CD4-positive, alpha-beta T cell (primary cell): ENCODE results near the gene TOE1. TPM values are rescaled to one million over a fixed set of nuclear protein-coding genes. Genes with fewer than 3 reads are reported as not detected.

ENCODE experiments used
- ATAC-seq: fragments of 200-7000 bp; cut with Tn5 transposase; one replicate; pipeline ENCODE4 v1.10.0; 2022; ENCODE audit warnings: mild to moderate bottlenecking; ENCODE audit not compliant: poor library complexity
- CTCF ChIA-PET: fragments of 350-600 bp; sonication (Branson Sonifier 250); formaldehyde crosslinking; loops from one replicate; lab custom pipeline; 2021; ENCODE audit warnings: antibody characterized with exemption, inconsistent platforms; lab: Charles Lee
- POLR2A ChIA-PET: fragments of 350-600 bp; sonication (Branson Sonifier 250); formaldehyde crosslinking; loops from one replicate; lab custom pipeline; 2021; ENCODE audit warnings: antibody characterized with exemption, inconsistent platforms; lab: Charles Lee
- DNase-seq, 14 experiments: peaks; one replicate each; pipeline ENCODE4 v3.0.0-alpha.2; 2013 to 2020; ENCODE audit warnings: mixed read lengths in 2 of 14
- H3K27ac ChIP-seq, 2 donors: one replicate each; pipeline versions ENCODE4 v1.5.1 to v1.7.0; 2013; ENCODE audit warnings: low read length in 2 of 2, low read depth in 1 of 2, mild to moderate bottlenecking in 1 of 2
- H3K27me3 ChIP-seq, 2 experiments: 1 replicate in 1 of 2; 2 replicates in 1 of 2; pipeline versions ENCODE4 v1.6.1 to v1.7.0; 2013; ENCODE audit warnings: low read length in 2 of 2, control low read depth in 1 of 2, mild to moderate bottlenecking in 1 of 2, moderate library complexity in 1 of 2; ENCODE audit not compliant: insufficient read depth in 2 of 2, control insufficient read depth in 1 of 2
- H3K36me3 ChIP-seq: one replicate; pipeline ENCODE4 v1.6.1; 2013; ENCODE audit warnings: low read length, control low read depth; ENCODE audit not compliant: insufficient read depth
- H3K4me1 ChIP-seq: one replicate; pipeline ENCODE4 v1.6.1; 2013; ENCODE audit warnings: low read length, control low read depth; ENCODE audit not compliant: insufficient read depth
- H3K4me3 ChIP-seq: one replicate; pipeline ENCODE4 v1.5.1; 2013; ENCODE audit warnings: mild to moderate bottlenecking, low read length, moderate library complexity
- H3K9me3 ChIP-seq, 2 experiments: 1 replicate in 1 of 2; 2 replicates in 1 of 2; pipeline versions ENCODE4 v1.6.1 to v1.7.0; 2013; ENCODE audit warnings: low read length in 2 of 2, mild to moderate bottlenecking in 2 of 2, control low read depth in 1 of 2, moderate library complexity in 1 of 2; ENCODE audit not compliant: control insufficient read depth in 1 of 2, insufficient read depth in 1 of 2
- H3K27ac Mint-ChIP-seq: one replicate; pipeline ENCODE4 v1.8.0; 2020; ENCODE audit warnings: mixed read lengths
- H3K27me3 Mint-ChIP-seq: one replicate; pipeline ENCODE4 v1.8.0; 2021; ENCODE audit warnings: mixed read lengths
- H3K36me3 Mint-ChIP-seq: one replicate; pipeline ENCODE4 v1.8.0; 2021; ENCODE audit warnings: low read depth, mixed read lengths
- H3K4me1 Mint-ChIP-seq: one replicate; pipeline ENCODE4 v1.8.0; 2021; ENCODE audit warnings: low read depth, mixed read lengths
- H3K4me3 Mint-ChIP-seq: one replicate; pipeline ENCODE4 v1.8.0; 2020; ENCODE audit warnings: mild to moderate bottlenecking, mixed read lengths
- H3K9me3 Mint-ChIP-seq: one replicate; pipeline ENCODE4 v1.8.0; 2020; ENCODE audit warnings: mixed read lengths
- CTCF ChIP-seq: fragments of 200-600 bp; IDR thresholded peaks from one replicate; pipeline ENCODE4 v1.8.0; 2022; ENCODE audit warnings: antibody characterized with exemption, mild to moderate bottlenecking
- intact Hi-C, 2 experiments: fragments of 100-400 bp; cut with DNase I in 1 of 2; cut with micrococcal nuclease in 1 of 2; formaldehyde crosslinking; loops; one replicate each; pipeline versions ENCODE4 v1.15.1 to v1.9.0; 2023 to 2025; cut with DNase I, micrococcal nuclease
- total RNA-seq, 174 experiments: library from RNA in 2 of 174; stranded (reverse) in 2 of 174; gene quantifications; one replicate each; pipeline ENCODE4 v1.2.3 and lab custom pipeline; 2021 to 2026

The TOE1 gene
- total RNA-seq, 2 experiments from 2014 or later = 44.5 to 46.2 TPM

- H3K36me3 ChIP-seq = peaks cover 47% of the 10 kb centered on the region
- H3K9me3 Mint-ChIP-seq = no peaks in the 10 kb centered on the region
- H3K4me3 ChIP-seq = no peak overlapping the region
- H3K9me3 ChIP-seq = no peaks in the 10 kb centered on the region
- H3K4me3 Mint-ChIP-seq = no peak overlapping the region
- H3K4me1 Mint-ChIP-seq = peaks cover 31% of the 10 kb centered on the region
- H3K36me3 Mint-ChIP-seq = peaks cover 64% of the 10 kb centered on the region
- H3K4me1 ChIP-seq = peaks cover 30% of the 10 kb centered on the region
- no peaks in the 10 kb centered on the region for H3K27me3 Mint-ChIP-seq
- DNase-seq = no peak
- CTCF ChIA-PET = no interaction called here
- no peak overlapping the region for H3K27ac Mint-ChIP-seq
- POLR2A ChIA-PET = no interaction called here
- no peak overlapping the region for H3K27ac ChIP-seq
- ATAC-seq = no peak
- H3K27me3 ChIP-seq = no peaks in the 10 kb centered on the region
- intact Hi-C loops = loop anchor here (5.0 to 10.0 kb wide), 7 partner anchors 137 to 712 kb away; partner anchors contain the start of genes NASP (in 2 of the 2), GPBP1L1 (in 1 of the 2), RPS8 (in 1 of the 2) and TESK2 (in 1 of the 2)
- TF ChIP-seq CTCF = no peak
These were observed 4.5 kb downstream of the TOE1 start for GRCh38 chr1:45344499-45344898.

DNA sequence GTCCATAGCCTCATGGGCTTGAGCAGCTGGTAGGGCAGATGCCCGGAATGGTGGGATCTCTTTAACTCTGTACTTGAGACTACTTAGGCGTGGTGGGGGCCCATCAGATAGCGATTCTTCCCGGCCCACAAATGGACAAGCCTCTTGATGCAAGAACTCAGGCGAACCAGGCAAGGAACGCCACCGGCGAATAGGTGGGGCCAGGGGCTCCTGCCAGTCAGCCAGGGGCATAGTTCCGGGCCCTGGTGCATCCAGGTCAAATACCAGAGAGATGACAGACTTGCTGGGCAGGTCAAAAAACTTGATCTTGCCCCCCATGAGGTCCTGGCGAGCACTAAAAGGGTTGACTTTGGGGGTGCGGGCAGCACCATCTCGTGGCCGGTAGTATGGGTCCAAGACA, 5.0 kb downstream of the TOE1 start:
- peaks cover 30% of the 10 kb centered on the region for H3K4me1 ChIP-seq
- H3K27me3 ChIP-seq = no peaks in the 10 kb centered on the region
- CTCF ChIA-PET = interaction anchor here (1.3 kb wide), 1 partner anchor 11 kb away, joined by 3 read pairs; no protein-coding TSS in a partner anchor
- peaks cover 47% of the 10 kb centered on the region for H3K36me3 ChIP-seq
- Mint-ChIP-seq H3K4me3 (peak overlapping the region; percentile 54), H3K27ac (no peak overlapping the region), H3K36me3 (peaks cover 60% of the 10 kb centered on the region), H3K27me3 (no peaks in the 10 kb centered on the region), H3K9me3 (no peaks in the 10 kb centered on the region), H3K4me1 (peaks cover 27% of the 10 kb centered on the region)
- intact Hi-C loops = loop anchor here in 1 of 2 experiments (10.0 kb wide), 1 partner anchor 240 kb away; the partner anchor contains the start of gene NASP
- DNase-seq = no peak
- no peak overlapping the region for H3K27ac ChIP-seq
- no peak for ATAC-seq
- no peaks in the 10 kb centered on the region for H3K9me3 ChIP-seq
- no peak for TF ChIP-seq CTCF
- no peak overlapping the region for H3K4me3 ChIP-seq
- POLR2A ChIA-PET = no interaction called here

- Mint-ChIP-seq H3K9me3 (no peaks in the 10 kb centered on the region), H3K4me1 (peaks cover 13% of the 10 kb centered on the region), H3K36me3 (peaks cover 54% of the 10 kb centered on the region), H3K4me3 (no peak overlapping the region), H3K27me3 (no peaks in the 10 kb centered on the region), H3K27ac (no peak overlapping the region)
- H3K27ac ChIP-seq = no peak overlapping the region
- no peak for ATAC-seq
- H3K4me3 ChIP-seq = no peak overlapping the region
- no peak for DNase-seq
- peaks cover 18% of the 10 kb centered on the region for H3K4me1 ChIP-seq
- ChIA-PET POLR2A (interaction anchor here (0.7 to 1.4 kb wide), 2 partner anchors 8 to 175 kb away, joined by 3 read pairs; partner anchors contain the start of gene PRDX1), CTCF (interaction anchor here (1.3 kb wide), 1 partner anchor 13 kb away, joined by 3 read pairs; no protein-coding TSS in a partner anchor)
- intact Hi-C loops = loop anchor here in 1 of 2 experiments (10.0 kb wide), 1 partner anchor 238 kb away; the partner anchor contains the start of gene NASP
- no peaks in the 10 kb centered on the region for H3K9me3 ChIP-seq
- no peak for TF ChIP-seq CTCF
- H3K27me3 ChIP-seq = no peaks in the 10 kb centered on the region
- peaks cover 43% of the 10 kb centered on the region for H3K36me3 ChIP-seq
These were observed 6.5 kb downstream of the TOE1 start for GRCh38 chr1:45346473-45346872.
